H1 (cell line): ENCODE data around the gene RPTOR. TPM values are rescaled to one million over a fixed set of nuclear protein-coding genes. Genes with fewer than 3 reads are reported as not detected.

Experiments
- CTCF ChIA-PET: fragments of 300-600 bp; sonication (Branson Sonifier 250); formaldehyde crosslinking; loops from one replicate; lab custom pipeline; 2021; ENCODE audit not compliant: partially characterized antibody; lab: Charles Lee
- POLR2A ChIA-PET: fragments of 300-600 bp; sonication (Branson Sonifier 250); formaldehyde crosslinking; loops from one replicate; lab custom pipeline; 2021; ENCODE audit warnings: inconsistent platforms; ENCODE audit not compliant: partially characterized antibody; lab: Charles Lee
- DNase-seq, 2 experiments: peaks; one replicate each; pipeline versions ENCODE4 v3.0.0 to v3.0.0-alpha.2; 2010 to 2022; ENCODE audit warnings: low spot score in 2 of 2, low read depth in 1 of 2, mixed read lengths in 1 of 2
- FAIRE-seq: peaks from 2 replicates; lab custom pipeline; 2011; peaks lifted over from hg19 to GRCh38; lab: Jason Lieb, UNC
- H2AFZ ChIP-seq: 2 replicates; pipeline ENCODE4 v1.8.1; 2012; ENCODE audit warnings: low read length, inconsistent platforms
- H2AK5ac ChIP-seq: 2 replicates; pipeline ENCODE4 v1.6.1; 2013; ENCODE audit warnings: low read depth, low read length
- H2BK120ac ChIP-seq: replicated peaks from 2 replicates; pipeline ENCODE3; 2013; ENCODE audit warnings: low read depth, low read length, inconsistent platforms
- H2BK12ac ChIP-seq: 2 replicates; pipeline ENCODE4 v1.6.1; 2013; ENCODE audit warnings: low read depth, low read length
- H2BK15ac ChIP-seq: 2 replicates; pipeline ENCODE4 v1.6.1; 2013; ENCODE audit warnings: low read length
- H2BK20ac ChIP-seq: 2 replicates; pipeline ENCODE4 v1.6.1; 2013; ENCODE audit warnings: low read length
- H2BK5ac ChIP-seq: 2 replicates; pipeline ENCODE4 v1.6.1; 2013; ENCODE audit warnings: low read depth, low read length
- H3K14ac ChIP-seq: 2 replicates; pipeline ENCODE4 v1.6.1; 2013; ENCODE audit warnings: inconsistent platforms; ENCODE audit not compliant: insufficient read length
- H3K18ac ChIP-seq: 2 replicates; pipeline ENCODE4 v1.6.1; 2013; ENCODE audit warnings: low read length; ENCODE audit errors: extremely low read depth
- H3K23ac ChIP-seq: 2 replicates; pipeline ENCODE4 v1.6.1; 2013; ENCODE audit warnings: inconsistent platforms; ENCODE audit not compliant: insufficient read length
- H3K23me2 ChIP-seq: 2 replicates; pipeline ENCODE4 v1.6.1; 2013; ENCODE audit warnings: low read depth, low read length
- H3K27ac ChIP-seq: 2 replicates; pipeline ENCODE4 v1.6.1; 2011; ENCODE audit warnings: low read depth, low read length, inconsistent platforms
- H3K27me3 ChIP-seq, 4 experiments: replicated peaks in 1 of 4; 1 replicate in 1 of 4; 2 replicates in 3 of 4; pipeline versions ENCODE4 v1.6.1 to v1.8.1; 2011 to 2013; ENCODE audit warnings: low read length in 3 of 4, mild to moderate bottlenecking in 3 of 4, inconsistent platforms in 2 of 4, mixed read lengths in 2 of 4, moderate library complexity in 1 of 4; ENCODE audit not compliant: control insufficient read depth in 3 of 4, insufficient read depth in 3 of 4; ENCODE audit errors: extremely low read depth in 1 of 4
- H3K36me3 ChIP-seq, 4 experiments: 2 replicates each; pipeline versions ENCODE4 v1.6.1 to v1.8.1; 2011 to 2013; ENCODE audit warnings: mild to moderate bottlenecking in 4 of 4, low read length in 3 of 4, moderate library complexity in 2 of 4, control low read depth in 1 of 4, inconsistent platforms in 1 of 4; ENCODE audit not compliant: insufficient read depth in 4 of 4, control insufficient read depth in 2 of 4
- H3K4ac ChIP-seq: replicated peaks from 2 replicates; pipeline ENCODE3; 2013; ENCODE audit warnings: low read length, low read depth, mixed read lengths, inconsistent platforms; ENCODE audit not compliant: insufficient read length
- H3K4me1 ChIP-seq, 4 experiments: replicated peaks in 1 of 4; 1 replicate in 1 of 4; 2 replicates in 3 of 4; pipeline versions ENCODE4 v1.6.1 to v1.8.1; 2011 to 2013; ENCODE audit warnings: low read length in 3 of 4, inconsistent platforms in 2 of 4, mixed read lengths in 1 of 4; ENCODE audit not compliant: insufficient read depth in 4 of 4, control insufficient read depth in 3 of 4
- H3K4me2 ChIP-seq, 2 experiments: 2 replicates each; pipeline versions ENCODE4 v1.6.1 to v1.8.1; 2011 to 2013; ENCODE audit warnings: low read depth in 2 of 2, low read length in 2 of 2, control low read depth in 1 of 2, inconsistent platforms in 1 of 2, mild to moderate bottlenecking in 1 of 2; ENCODE audit not compliant: insufficient read depth in 1 of 2
- H3K4me3 ChIP-seq, 4 experiments: fragments of 200-600, 300-600 bp in 1 of 4; sonication (generic), shearing (Covaris generic), sonication (Bioruptor Twin) in 1 of 4; 2 replicates each; pipeline versions ENCODE4 v1.5.1 to v1.8.1; 2011 to 2016; ENCODE audit warnings: low read length in 4 of 4, low read depth in 3 of 4, control low read depth in 2 of 4, inconsistent platforms in 2 of 4, mild to moderate bottlenecking in 2 of 4, mixed read lengths in 1 of 4, moderate library complexity in 1 of 4; ENCODE audit not compliant: insufficient read depth in 2 of 4; ENCODE audit errors: extremely low read depth in 1 of 4
- H3K56ac ChIP-seq: replicated peaks from 2 replicates; pipeline ENCODE3; 2013; ENCODE audit warnings: low read depth, mild to moderate bottlenecking, mixed read lengths, low read length, inconsistent platforms; ENCODE audit not compliant: insufficient read length
- H3K79me1 ChIP-seq: 2 replicates; pipeline ENCODE4 v1.6.1; 2013; ENCODE audit warnings: low read depth, low read length, control low read depth
- H3K79me2 ChIP-seq, 2 experiments: 2 replicates each; pipeline versions ENCODE4 v1.6.1 to v1.8.1; 2012 to 2013; ENCODE audit warnings: low read length in 2 of 2, mild to moderate bottlenecking in 2 of 2, inconsistent platforms in 1 of 2; ENCODE audit not compliant: insufficient read depth in 2 of 2, control insufficient read depth in 1 of 2
- H3K9ac ChIP-seq, 4 experiments: replicated peaks in 1 of 4; 1 replicate in 1 of 4; 2 replicates in 3 of 4; pipeline versions ENCODE4 v1.6.1 to v1.8.1; 2011 to 2013; ENCODE audit warnings: low read depth in 3 of 4, low read length in 3 of 4, control low read depth in 2 of 4, mild to moderate bottlenecking in 2 of 4, moderate library complexity in 2 of 4, inconsistent platforms in 1 of 4; ENCODE audit errors: extremely low read depth in 1 of 4
- H3K9me3 ChIP-seq, 2 experiments: 2 replicates each; pipeline versions ENCODE4 v1.6.1 to v1.8.1; 2012 to 2013; ENCODE audit warnings: mild to moderate bottlenecking in 2 of 2, moderate library complexity in 2 of 2, control low read depth in 1 of 2, inconsistent platforms in 1 of 2, low read depth in 1 of 2, low read length in 1 of 2, mixed read lengths in 1 of 2; ENCODE audit not compliant: insufficient read depth in 2 of 2
- H4K20me1 ChIP-seq, 2 experiments: replicated peaks in 1 of 2; 2 replicates each; pipeline versions ENCODE3 to v1.8.1; 2011 to 2013; ENCODE audit warnings: inconsistent platforms in 2 of 2, low read length in 2 of 2, mild to moderate bottlenecking in 1 of 2; ENCODE audit not compliant: insufficient read depth in 2 of 2, control insufficient read depth in 1 of 2
- H4K5ac ChIP-seq: 2 replicates; pipeline ENCODE4 v1.6.1; 2013; ENCODE audit warnings: low read length, low read depth, mixed read lengths, inconsistent platforms; ENCODE audit not compliant: insufficient read length
- H4K8ac ChIP-seq: 2 replicates; pipeline ENCODE4 v1.8.0; 2013; ENCODE audit warnings: mild to moderate bottlenecking, moderate library complexity, low read length, inconsistent platforms; ENCODE audit not compliant: insufficient read depth; ENCODE audit errors: extremely low read depth
- H4K91ac ChIP-seq: replicated peaks from 2 replicates; pipeline ENCODE3; 2013; ENCODE audit warnings: low read length, mixed read lengths, inconsistent platforms; ENCODE audit not compliant: insufficient read length
- CHD1 ChIP-seq: IDR thresholded peaks from 2 replicates; pipeline ENCODE4 v1.6.1; 2012; ENCODE audit warnings: low read depth, low read length, improper control_type of control experiment
- CHD2 ChIP-seq: IDR thresholded peaks from 2 replicates; pipeline ENCODE4 v1.6.1; 2012; ENCODE audit warnings: low read length, improper control_type of control experiment
- CTBP2 ChIP-seq: IDR thresholded peaks from 2 replicates; pipeline ENCODE4 v1.7.0; 2011; ENCODE audit warnings: borderline replicate concordance, mild to moderate bottlenecking, moderate library complexity, mixed read lengths, low read length; ENCODE audit not compliant: insufficient read depth, insufficient read length
- FOSL1 ChIP-seq: IDR thresholded peaks from 2 replicates; pipeline ENCODE4 v1.6.1; 2011; ENCODE audit warnings: mild to moderate bottlenecking, low read depth, low read length, moderate library complexity; ENCODE audit not compliant: insufficient read depth
- GTF2F1 ChIP-seq: IDR thresholded peaks from 2 replicates; pipeline ENCODE4 v1.6.1; 2012; ENCODE audit warnings: low read depth, low read length, improper control_type of control experiment, borderline replicate concordance
- JUND ChIP-seq: IDR thresholded peaks from 2 replicates; pipeline ENCODE4 v1.6.1; 2011; ENCODE audit warnings: mild to moderate bottlenecking, improper control_type of control experiment, low read length
- KDM1A ChIP-seq: fragments of 200-600, 300-600 bp; sonication (generic); IDR thresholded peaks from 2 replicates; pipeline ENCODE4 v1.7.1; 2016; ENCODE audit warnings: mild to moderate bottlenecking, low read length, borderline replicate concordance
- NRF1 ChIP-seq: IDR thresholded peaks from 2 replicates; pipeline ENCODE4 v1.6.1; 2011; ENCODE audit warnings: mild to moderate bottlenecking, low read depth, low read length, improper control_type of control experiment
- PHF8 ChIP-seq: fragments of 200-600 bp; sonication (generic); conservative IDR thresholded peaks from 2 replicates; pipeline ENCODE4 v1.7.1; 2012; ENCODE audit warnings: low read depth, mild to moderate bottlenecking, inconsistent platforms, low read length, moderate library complexity
- POLR2A ChIP-seq, 2 experiments: IDR thresholded peaks; 1 replicate in 1 of 2; 2 replicates in 1 of 2; pipeline ENCODE4 v1.6.1; 2011; ENCODE audit warnings: low read depth in 2 of 2, low read length in 2 of 2, mild to moderate bottlenecking in 2 of 2; ENCODE audit errors: control extremely low read depth in 1 of 2
- RFX5 ChIP-seq: IDR thresholded peaks from 2 replicates; pipeline ENCODE4 v1.6.1; 2011; ENCODE audit warnings: low read depth, low read length, improper control_type of control experiment, borderline replicate concordance
- RXRA ChIP-seq: IDR thresholded peaks from 2 replicates; pipeline ENCODE4 v1.6.1; 2011; ENCODE audit warnings: low read depth, mild to moderate bottlenecking, low read length, moderate library complexity; ENCODE audit not compliant: insufficient read depth
- SIRT6 ChIP-seq: IDR thresholded peaks from one replicate; pipeline ENCODE4 v1.7.1; 2012; ENCODE audit warnings: low read length, inconsistent platforms
- SP4 ChIP-seq: IDR thresholded peaks from 2 replicates; pipeline ENCODE4 v1.6.1; 2012; ENCODE audit warnings: low read length, inconsistent platforms
- TEAD4 ChIP-seq: IDR thresholded peaks from 2 replicates; pipeline ENCODE4 v1.6.1; 2012; ENCODE audit warnings: low read depth, low read length, inconsistent platforms, mixed read lengths
- ZNF274 ChIP-seq: IDR thresholded peaks from 2 replicates; pipeline ENCODE4 v1.7.0; 2012; ENCODE audit warnings: low read length, borderline replicate concordance; ENCODE audit errors: extremely low read depth
- WGBS, 2 experiments: shearing (Covaris generic) in 1 of 2; methylation state at CpG; one replicate each; pipeline versions ENCODE4 v1.1.6 to v1.1.7; 2013 to 2015; ENCODE audit warnings: low lambda C conversion rate in 2 of 2, mixed read lengths in 2 of 2, inconsistent platforms in 1 of 2, low coverage in 1 of 2, missing lambda C conversion rate in 1 of 2; ENCODE audit not compliant: insufficient replicate concordance in 2 of 2, insufficient coverage in 1 of 2, insufficient read length in 1 of 2; ENCODE audit errors: extremely low coverage in 1 of 2, missing lambda C conversion rate in 1 of 2; 5-methylcytosine and 5-hydroxymethylcytosine counted together
- polyA plus RNA-seq, 7 experiments: library from polyadenylated mRNA; depleted of rRNA in 3 of 7; stranded (reverse) in 5 of 7; unstranded in 2 of 7; fragments of >200 nt in 5 of 7; fragments of 200-250 nt in 2 of 7; gene quantifications; 1 replicate in 5 of 7; 2 replicates in 1 of 7; 4 replicates in 1 of 7; pipeline versions ENCODE4 v1.2.1 to v1.2.3, GENCODE V29; 2011 to 2013; ENCODE audit warnings: missing spikeins in 2 of 7, mixed read lengths in 2 of 7
- total RNA-seq: library from RNA; stranded (reverse); fragmentation: NEBNext Ultra II Directional; extraction: Animal tissue kit (Norgen Biotek cat#: 25700); gene quantifications from 2 replicates; pipeline ENCODE4 v1.2.1, GENCODE V29; 2021

RPTOR gene
- total and polyA plus RNA-seq, 2 of the 8 experiments (the other 6 are each of a cell fraction or from before 2014, with no cell fraction given), result 6.9 to 28.7 TPM

- no peaks in the 10 kb centered on the region for H3K27me3 ChIP-seq
- H2AFZ ChIP-seq, result no peak overlapping the region
- H3K18ac ChIP-seq, result no peak overlapping the region
- H3K9ac ChIP-seq, result no peak overlapping the region
- no peak for DNase-seq
- WGBS, 2 experiments, result 91% methylated on average over 6 of the region's 6 CpGs; no CpG with 5 or more reads in 1 of the 2 experiments
- H3K4me1 ChIP-seq, result peaks cover 19 to 42% (median 27%) of the 10 kb centered on the region in 4 experiments
- no peak overlapping the region; a peak in 1 of 4 replicates for H3K4me2 ChIP-seq
- H3K56ac ChIP-seq, result no peak overlapping the region
- no peak overlapping the region for H2BK20ac ChIP-seq
- H3K27ac ChIP-seq, result no peak overlapping the region
- H2BK15ac ChIP-seq, result peak overlapping the region; percentile 82; the same call in 1 of the 2 replicates
- no peak overlapping the region for H2BK120ac ChIP-seq
- CTCF ChIA-PET, result no interaction called here
- POLR2A ChIA-PET, result no interaction called here
- no peak overlapping the region for H4K91ac ChIP-seq
- FAIRE-seq, result no peak
- H4K20me1 ChIP-seq, result peaks cover 0 to 4% of the 10 kb centered on the region in 2 experiments
- H2BK12ac ChIP-seq, result peak overlapping the region; percentile 89; the same call in 1 of the 2 replicates
- H4K5ac ChIP-seq, result no peak overlapping the region
- H3K23ac ChIP-seq, result no peak overlapping the region
- H3K4me3 ChIP-seq, result no peak overlapping the region
- H3K4ac ChIP-seq, result no peak overlapping the region
- no peak overlapping the region for H4K8ac ChIP-seq
- H2BK5ac ChIP-seq, result no peak overlapping the region
- no peak overlapping the region for H3K14ac ChIP-seq
- no peaks in the 10 kb centered on the region for H3K79me1 ChIP-seq
- no peaks in the 10 kb centered on the region for H3K79me2 ChIP-seq
- H3K36me3 ChIP-seq, result no peaks in the 10 kb centered on the region
- H2AK5ac ChIP-seq, result peak overlapping the region; percentile 99
- H3K23me2 ChIP-seq, result no peaks in the 10 kb centered on the region
- no peaks in the 10 kb centered on the region for H3K9me3 ChIP-seq
- no peak for TF ChIP-seq POLR2A (IDR thresholded peaks at IDR 0.05; ENCODE audit: control extremely low read depth in 1 of 2, low read depth in 2 of 2, low read length in 2 of 2)
- no peak for TF ChIP-seq NRF1
- TF ChIP-seq KDM1A, result no peak
- TF ChIP-seq CTBP2, result no peak
- TF ChIP-seq PHF8, result no peak
- no peak for TF ChIP-seq ZNF274
- TF ChIP-seq GTF2F1, result no peak
- no peak for TF ChIP-seq RFX5
- no peak for TF ChIP-seq CHD1
- TF ChIP-seq RXRA, result no peak
- TF ChIP-seq CHD2, result no peak
- TF ChIP-seq SP4, result no peak
- no peak for TF ChIP-seq JUND
- no peak for TF ChIP-seq SIRT6
- no peak for TF ChIP-seq TEAD4
- no peak for TF ChIP-seq FOSL1
Observed at GRCh38 chr17:80831491-80831890, 286.9 kb downstream of the RPTOR start.
